Measurements from ENCODE around the gene DYTN. TPM values are rescaled to one million over a fixed set of nuclear protein-coding genes. Genes with fewer than 3 reads are reported as not detected.

DYTN gene
- total RNA-seq, 1 donor from 2014 or later: not detected

- Histone ChIP-seq H3K9me3 (ENCODE audit: control insufficient read depth in 3 of 3, low read length in 3 of 3) (no peaks in the 10 kb centered on the region), H3K27me3 (ENCODE audit: control insufficient read depth in 3 of 3, insufficient read depth in 3 of 3, low read length in 3 of 3) (peaks cover 0 to 3% (median 0%) of the 10 kb centered on the region in 3 donors), H3K9ac (ENCODE audit: low read depth in 1 of 3, low read length in 3 of 3) (no peak overlapping the region), H3K4me1 (ENCODE audit: control insufficient read depth in 3 of 3, insufficient read depth in 3 of 3, low read length in 3 of 3) (no peaks in the 10 kb centered on the region), H3K36me3 (ENCODE audit: control insufficient read depth in 3 of 3, insufficient read depth in 3 of 3, low read length in 3 of 3) (no peaks in the 10 kb centered on the region), H3K27ac (ENCODE audit: low read depth, low read length) (no peak overlapping the region), H3K4me3 (ENCODE audit: low read length in 3 of 3) (no peak overlapping the region)
Observed at GRCh38 chr2:206701952-206702605, 16.1 kb downstream of the DYTN start.

DNA sequence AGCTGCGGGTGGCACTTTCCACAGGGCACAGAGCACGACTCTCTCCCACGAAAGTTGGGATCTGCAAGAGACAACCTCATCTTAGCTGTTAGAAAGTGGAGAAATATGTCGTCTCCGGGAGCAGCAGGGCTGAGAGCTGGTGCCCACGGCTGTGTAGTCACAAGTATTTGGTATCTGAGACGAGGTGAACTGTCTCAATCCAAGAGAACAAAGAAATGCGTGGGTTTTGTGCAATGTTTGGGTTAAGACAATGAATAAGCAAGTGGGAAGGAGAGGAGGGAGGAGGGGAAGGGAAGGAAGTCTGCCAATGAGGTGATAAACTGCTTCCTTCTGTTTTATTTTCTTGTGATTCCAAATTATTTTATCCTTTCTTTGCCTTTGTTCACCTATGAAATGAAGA lies 18.0 kb downstream of the DYTN start:
- H3K4me3 ChIP-seq (ENCODE audit: low read length in 3 of 3): no peak overlapping the region
- H3K36me3 ChIP-seq (ENCODE audit: control insufficient read depth in 3 of 3, insufficient read depth in 3 of 3, low read length in 3 of 3): no peaks in the 10 kb centered on the region
- no peaks in the 10 kb centered on the region for H3K27me3 ChIP-seq (ENCODE audit: control insufficient read depth in 3 of 3, insufficient read depth in 3 of 3, low read length in 3 of 3)
- H3K27ac ChIP-seq (ENCODE audit: low read depth, low read length): no peak overlapping the region
- H3K9ac ChIP-seq (ENCODE audit: low read depth in 1 of 3, low read length in 3 of 3): no peak overlapping the region
- H3K4me1 ChIP-seq (ENCODE audit: control insufficient read depth in 3 of 3, insufficient read depth in 3 of 3, low read length in 3 of 3): no peaks in the 10 kb centered on the region
- no peaks in the 10 kb centered on the region for H3K9me3 ChIP-seq (ENCODE audit: control insufficient read depth in 3 of 3, low read length in 3 of 3)

DNA sequence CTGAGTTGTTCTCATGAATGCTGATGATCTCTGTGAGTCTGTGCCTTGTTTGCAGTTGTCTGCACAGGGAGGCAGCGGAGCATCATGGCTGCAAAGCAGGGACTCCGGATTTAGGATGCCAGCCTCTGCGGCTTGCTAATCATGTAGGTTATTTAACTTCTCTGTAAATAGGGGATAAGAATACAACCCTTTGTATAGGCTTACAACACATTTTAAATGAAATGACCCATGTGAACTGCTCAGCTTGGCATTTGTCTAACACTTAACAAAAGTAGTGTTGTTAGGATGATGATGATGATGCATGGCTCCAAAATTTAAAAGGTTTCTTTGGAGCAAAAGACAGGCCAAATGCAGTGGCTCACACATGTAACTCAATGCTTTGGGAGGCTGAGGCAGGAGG lies 19.4 kb downstream of the DYTN start:
- H3K4me3 ChIP-seq (ENCODE audit: low read length in 3 of 3): no peak overlapping the region
- H3K4me1 ChIP-seq (ENCODE audit: control insufficient read depth in 3 of 3, insufficient read depth in 3 of 3, low read length in 3 of 3): no peaks in the 10 kb centered on the region
- peak overlapping the region in 1 of 3 donors; percentile 21 for H3K9ac ChIP-seq (ENCODE audit: low read depth in 1 of 3, low read length in 3 of 3)
- H3K36me3 ChIP-seq (ENCODE audit: control insufficient read depth in 3 of 3, insufficient read depth in 3 of 3, low read length in 3 of 3): no peaks in the 10 kb centered on the region
- no peaks in the 10 kb centered on the region for H3K9me3 ChIP-seq (ENCODE audit: control insufficient read depth in 3 of 3, low read length in 3 of 3)
- H3K27ac ChIP-seq (ENCODE audit: low read depth, low read length): no peak overlapping the region
- H3K27me3 ChIP-seq (ENCODE audit: control insufficient read depth in 3 of 3, insufficient read depth in 3 of 3, low read length in 3 of 3): no peaks in the 10 kb centered on the region

GRCh38 chr2:206696910-206697309 lies 21.3 kb downstream of the DYTN start:
- Histone ChIP-seq H3K27ac (ENCODE audit: low read depth, low read length) (no peak overlapping the region), H3K36me3 (ENCODE audit: control insufficient read depth in 3 of 3, insufficient read depth in 3 of 3, low read length in 3 of 3) (no peaks in the 10 kb centered on the region)

DNA sequence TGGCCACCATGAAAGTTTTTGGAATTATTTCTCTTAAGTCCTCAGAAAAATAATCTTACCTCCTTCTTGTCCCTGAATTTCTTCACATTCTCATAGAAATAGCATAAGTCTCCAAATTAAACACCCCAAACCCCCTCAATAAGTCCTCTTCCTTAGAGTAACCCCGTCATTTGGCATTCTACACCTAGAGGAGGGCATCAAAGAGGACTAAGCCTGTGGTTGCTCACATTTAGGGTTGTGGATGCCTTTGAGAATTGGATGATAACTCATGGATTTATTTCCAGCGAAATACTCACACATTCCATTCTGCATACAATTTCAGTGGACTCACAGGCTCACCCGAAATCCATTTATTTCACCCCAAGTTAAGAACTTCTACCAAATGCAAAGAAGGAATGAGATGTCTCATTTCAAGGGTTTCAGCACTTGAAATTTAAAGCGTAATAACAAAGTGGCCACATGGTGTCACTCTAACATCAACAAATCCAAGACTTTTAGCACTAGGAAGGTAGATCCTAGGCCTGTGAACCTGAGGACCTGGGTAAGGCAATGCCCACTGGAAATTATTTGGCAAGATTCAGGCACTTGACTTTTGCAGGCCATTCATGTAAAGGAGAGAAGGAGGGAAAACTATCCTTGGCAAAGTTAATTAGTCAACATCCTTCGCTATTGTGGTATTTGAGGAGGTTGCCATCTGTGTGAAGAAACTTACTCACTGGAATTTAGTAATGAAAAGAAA lies 24.6 kb downstream of the DYTN start:
- Histone ChIP-seq H3K27ac (ENCODE audit: low read depth, low read length) (no peak overlapping the region), H3K27me3 (ENCODE audit: control insufficient read depth in 3 of 3, insufficient read depth in 3 of 3, low read length in 3 of 3) (no peaks in the 10 kb centered on the region), H3K9ac (ENCODE audit: low read depth in 1 of 3, low read length in 3 of 3) (no peak overlapping the region), H3K9me3 (ENCODE audit: control insufficient read depth in 3 of 3, low read length in 3 of 3) (no peaks in the 10 kb centered on the region), H3K4me1 (ENCODE audit: control insufficient read depth in 3 of 3, insufficient read depth in 3 of 3, low read length in 3 of 3) (no peaks in the 10 kb centered on the region), H3K4me3 (ENCODE audit: low read length in 3 of 3) (no peak overlapping the region), H3K36me3 (ENCODE audit: control insufficient read depth in 3 of 3, insufficient read depth in 3 of 3, low read length in 3 of 3) (no peaks in the 10 kb centered on the region)

More at GRCh38 chr2:206696910-206697309, 21.3 kb downstream of the DYTN start:
- no peak overlapping the region for H3K4me3 ChIP-seq (ENCODE audit: low read length in 3 of 3)
- H3K9me3 ChIP-seq (ENCODE audit: control insufficient read depth in 3 of 3, low read length in 3 of 3): no peaks in the 10 kb centered on the region
- H3K9ac ChIP-seq (ENCODE audit: low read depth in 1 of 3, low read length in 3 of 3): no peak overlapping the region
- H3K27me3 ChIP-seq (ENCODE audit: control insufficient read depth in 3 of 3, insufficient read depth in 3 of 3, low read length in 3 of 3): no peaks in the 10 kb centered on the region
- H3K4me1 ChIP-seq (ENCODE audit: control insufficient read depth in 3 of 3, insufficient read depth in 3 of 3, low read length in 3 of 3): no peaks in the 10 kb centered on the region

DNA sequence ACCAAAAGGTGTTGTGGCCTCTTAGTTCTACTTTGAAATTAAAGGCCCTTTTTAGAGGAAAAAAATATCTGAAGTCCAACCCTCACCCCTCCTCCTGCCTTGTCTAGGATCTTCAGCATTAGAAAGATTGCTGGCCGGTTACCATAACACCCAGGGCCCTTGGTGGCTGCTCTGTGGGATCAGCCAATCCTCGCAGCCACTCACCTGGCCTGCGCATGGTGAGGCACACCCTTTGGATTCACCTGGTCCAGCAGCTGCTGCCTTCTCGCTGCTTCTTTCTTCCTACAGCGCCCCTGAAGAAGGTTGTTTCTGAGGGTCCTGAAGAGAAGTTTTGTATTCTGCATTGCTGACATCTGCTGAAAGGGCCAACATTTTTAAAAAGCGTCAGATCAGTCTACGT lies 25.2 kb downstream of the DYTN start:
- Histone ChIP-seq H3K4me3 (ENCODE audit: low read length in 3 of 3) (no peak overlapping the region), H3K9ac (ENCODE audit: low read depth in 1 of 3, low read length in 3 of 3) (no peak overlapping the region), H3K27me3 (ENCODE audit: control insufficient read depth in 3 of 3, insufficient read depth in 3 of 3, low read length in 3 of 3) (no peaks in the 10 kb centered on the region), H3K9me3 (ENCODE audit: control insufficient read depth in 3 of 3, low read length in 3 of 3) (no peaks in the 10 kb centered on the region), H3K36me3 (ENCODE audit: control insufficient read depth in 3 of 3, insufficient read depth in 3 of 3, low read length in 3 of 3) (no peaks in the 10 kb centered on the region), H3K4me1 (ENCODE audit: control insufficient read depth in 3 of 3, insufficient read depth in 3 of 3, low read length in 3 of 3) (no peaks in the 10 kb centered on the region), H3K27ac (ENCODE audit: low read depth, low read length) (no peak overlapping the region)

- Histone ChIP-seq H3K4me1 (ENCODE audit: control insufficient read depth in 3 of 3, insufficient read depth in 3 of 3, low read length in 3 of 3) (no peaks in the 10 kb centered on the region), H3K4me3 (ENCODE audit: low read length in 3 of 3) (no peak overlapping the region), H3K27ac (ENCODE audit: low read depth, low read length) (no peak overlapping the region), H3K36me3 (ENCODE audit: control insufficient read depth in 3 of 3, insufficient read depth in 3 of 3, low read length in 3 of 3) (no peaks in the 10 kb centered on the region), H3K27me3 (ENCODE audit: control insufficient read depth in 3 of 3, insufficient read depth in 3 of 3, low read length in 3 of 3) (no peaks in the 10 kb centered on the region), H3K9me3 (ENCODE audit: control insufficient read depth in 3 of 3, low read length in 3 of 3) (no peaks in the 10 kb centered on the region), H3K9ac (ENCODE audit: low read depth in 1 of 3, low read length in 3 of 3) (no peak overlapping the region)
Observed at GRCh38 chr2:206688990-206689389, 29.2 kb downstream of the DYTN start.

DNA sequence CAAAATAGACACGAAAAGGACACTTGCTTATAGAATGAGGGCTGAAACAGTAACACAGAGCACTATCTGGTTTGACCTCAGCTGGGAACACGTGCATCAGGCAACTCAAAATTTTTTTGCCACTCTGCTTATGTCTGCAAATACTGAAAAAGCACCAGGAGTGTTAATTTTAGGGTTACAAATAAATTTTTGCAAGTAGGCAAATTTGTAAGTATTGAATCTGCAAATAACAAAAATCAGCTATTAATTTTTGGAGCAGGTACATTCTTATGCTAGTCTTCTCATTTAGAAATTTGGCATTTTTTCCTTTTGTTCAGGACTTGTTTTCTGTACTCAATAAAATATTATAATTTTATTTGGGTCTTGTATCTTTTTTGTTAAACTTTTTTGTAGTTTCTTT lies 29.7 kb downstream of the DYTN start:
- Histone ChIP-seq H3K27ac (ENCODE audit: low read depth, low read length) (no peak overlapping the region), H3K9ac (ENCODE audit: low read depth in 1 of 3, low read length in 3 of 3) (no peak overlapping the region), H3K9me3 (ENCODE audit: control insufficient read depth in 3 of 3, low read length in 3 of 3) (no peaks in the 10 kb centered on the region), H3K4me3 (ENCODE audit: low read length in 3 of 3) (no peak overlapping the region), H3K4me1 (ENCODE audit: control insufficient read depth in 3 of 3, insufficient read depth in 3 of 3, low read length in 3 of 3) (no peaks in the 10 kb centered on the region), H3K36me3 (ENCODE audit: control insufficient read depth in 3 of 3, insufficient read depth in 3 of 3, low read length in 3 of 3) (no peaks in the 10 kb centered on the region), H3K27me3 (ENCODE audit: control insufficient read depth in 3 of 3, insufficient read depth in 3 of 3, low read length in 3 of 3) (no peaks in the 10 kb centered on the region)

GRCh38 chr2:206683546-206683945 lies 34.6 kb downstream of the DYTN start:
- Histone ChIP-seq H3K9ac (ENCODE audit: low read depth in 1 of 3, low read length in 3 of 3) (no peak overlapping the region), H3K36me3 (ENCODE audit: control insufficient read depth in 3 of 3, insufficient read depth in 3 of 3, low read length in 3 of 3) (no peaks in the 10 kb centered on the region), H3K27ac (ENCODE audit: low read depth, low read length) (no peak overlapping the region), H3K4me3 (ENCODE audit: low read length in 3 of 3) (no peak overlapping the region), H3K4me1 (ENCODE audit: control insufficient read depth in 3 of 3, insufficient read depth in 3 of 3, low read length in 3 of 3) (no peaks in the 10 kb centered on the region), H3K27me3 (ENCODE audit: control insufficient read depth in 3 of 3, insufficient read depth in 3 of 3, low read length in 3 of 3) (no peaks in the 10 kb centered on the region), H3K9me3 (ENCODE audit: control insufficient read depth in 3 of 3, low read length in 3 of 3) (no peaks in the 10 kb centered on the region)

- H3K4me3 ChIP-seq (ENCODE audit: low read length in 3 of 3): no peak overlapping the region
- no peaks in the 10 kb centered on the region for H3K36me3 ChIP-seq (ENCODE audit: control insufficient read depth in 3 of 3, insufficient read depth in 3 of 3, low read length in 3 of 3)
- H3K4me1 ChIP-seq (ENCODE audit: control insufficient read depth in 3 of 3, insufficient read depth in 3 of 3, low read length in 3 of 3): peaks cover 0 to 4% (median 0%) of the 10 kb centered on the region in 3 donors
- no peak overlapping the region for H3K9ac ChIP-seq (ENCODE audit: low read depth in 1 of 3, low read length in 3 of 3)
- H3K9me3 ChIP-seq (ENCODE audit: control insufficient read depth in 3 of 3, low read length in 3 of 3): no peaks in the 10 kb centered on the region
- H3K27ac ChIP-seq (ENCODE audit: low read depth, low read length): no peak overlapping the region
- H3K27me3 ChIP-seq (ENCODE audit: control insufficient read depth in 3 of 3, insufficient read depth in 3 of 3, low read length in 3 of 3): no peaks in the 10 kb centered on the region
Observed at GRCh38 chr2:206670531-206671319, 47.5 kb downstream of the DYTN start.

All from skeletal muscle tissue (tissue), 4 donors.